Epithelial cell of esophagus (primary cell): ENCODE results near the gene DDX51.

Experiments
- DNase-seq: peaks from one replicate; pipeline ENCODE4 v3.0.0; 2010; ENCODE audit warnings: low read depth
- H3K4me3 ChIP-seq: 2 replicates; pipeline ENCODE4 v1.5.1; 2011; ENCODE audit warnings: mild to moderate bottlenecking, low read length, control low read depth
- TF ChIP-seq, protein P1 (sequence below): IDR thresholded peaks from 2 replicates; pipeline ENCODE4 v1.5.1; 2011; ENCODE audit warnings: low read depth, mild to moderate bottlenecking, low read length, control low read depth, inconsistent platforms; ENCODE audit not compliant: insufficient read depth; ENCODE audit errors: missing control alignments

DDX51 gene

DNA sequence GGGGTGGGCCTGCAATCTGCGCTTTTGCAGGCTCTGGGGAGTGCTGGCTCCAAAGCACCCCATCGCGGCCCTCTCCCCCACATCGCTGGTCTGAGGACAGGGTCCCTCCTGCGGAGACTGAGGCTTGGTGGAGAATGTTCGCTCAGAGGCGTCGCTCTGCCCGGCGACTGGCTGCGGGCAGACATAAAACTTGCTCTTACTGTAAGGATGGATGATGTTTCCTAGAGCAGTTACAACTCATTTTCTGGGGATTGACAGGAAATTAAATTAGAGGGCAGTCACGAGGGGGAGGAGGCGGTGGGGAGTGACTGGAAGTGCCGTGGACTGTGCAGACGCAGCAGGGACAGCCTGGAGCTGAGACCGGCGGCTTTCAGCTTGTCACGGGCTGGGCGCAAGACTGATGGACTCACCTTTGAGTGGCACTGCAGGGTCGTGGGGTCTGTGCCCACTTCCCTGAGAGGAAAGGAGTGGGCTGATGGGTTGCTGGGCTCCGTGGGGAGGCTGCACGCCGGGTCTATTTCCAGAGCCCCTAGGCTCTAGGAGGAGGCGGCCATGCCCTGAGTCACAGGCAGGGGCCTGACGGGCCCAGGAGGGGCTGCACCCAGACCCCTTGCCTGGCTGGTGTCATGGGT is 32.9 kb upstream of the DDX51 start:
- no peak for DNase-seq
- H3K4me3 ChIP-seq = no peak overlapping the region

DNA sequence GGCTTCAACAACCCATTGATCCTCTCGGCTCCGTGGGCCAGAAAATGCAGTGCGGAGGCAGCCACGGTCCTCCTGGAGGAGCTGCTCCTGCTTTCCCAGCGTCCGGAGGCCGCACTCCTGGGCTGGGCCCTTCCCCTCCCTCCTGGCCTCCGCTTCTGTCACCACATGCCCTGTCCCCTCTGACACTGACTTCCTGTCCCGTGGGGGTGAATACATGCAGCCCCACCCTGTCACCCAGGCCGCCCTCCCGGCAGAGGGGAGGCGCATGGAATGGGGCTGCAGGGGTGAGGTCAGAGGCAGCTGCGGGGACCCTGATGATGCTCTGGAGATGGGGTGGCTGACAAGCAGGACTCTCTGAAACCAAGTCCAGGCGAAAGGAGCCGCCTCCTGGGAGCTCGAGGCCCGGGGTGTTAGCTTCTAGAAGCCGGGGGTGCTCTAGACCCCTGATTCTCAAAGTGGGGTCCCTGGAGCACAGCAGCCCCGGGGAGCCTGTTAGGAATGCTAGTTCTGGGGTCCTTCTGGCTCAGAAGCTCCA is 32.3 kb upstream of the DDX51 start:
- DNase-seq = no peak
- TF ChIP-seq, protein P1, sequence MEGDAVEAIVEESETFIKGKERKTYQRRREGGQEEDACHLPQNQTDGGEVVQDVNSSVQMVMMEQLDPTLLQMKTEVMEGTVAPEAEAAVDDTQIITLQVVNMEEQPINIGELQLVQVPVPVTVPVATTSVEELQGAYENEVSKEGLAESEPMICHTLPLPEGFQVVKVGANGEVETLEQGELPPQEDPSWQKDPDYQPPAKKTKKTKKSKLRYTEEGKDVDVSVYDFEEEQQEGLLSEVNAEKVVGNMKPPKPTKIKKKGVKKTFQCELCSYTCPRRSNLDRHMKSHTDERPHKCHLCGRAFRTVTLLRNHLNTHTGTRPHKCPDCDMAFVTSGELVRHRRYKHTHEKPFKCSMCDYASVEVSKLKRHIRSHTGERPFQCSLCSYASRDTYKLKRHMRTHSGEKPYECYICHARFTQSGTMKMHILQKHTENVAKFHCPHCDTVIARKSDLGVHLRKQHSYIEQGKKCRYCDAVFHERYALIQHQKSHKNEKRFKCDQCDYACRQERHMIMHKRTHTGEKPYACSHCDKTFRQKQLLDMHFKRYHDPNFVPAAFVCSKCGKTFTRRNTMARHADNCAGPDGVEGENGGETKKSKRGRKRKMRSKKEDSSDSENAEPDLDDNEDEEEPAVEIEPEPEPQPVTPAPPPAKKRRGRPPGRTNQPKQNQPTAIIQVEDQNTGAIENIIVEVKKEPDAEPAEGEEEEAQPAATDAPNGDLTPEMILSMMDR = no peak
- H3K4me3 ChIP-seq = no peak overlapping the region

More for the DNA sequence above, 32.9 kb upstream of the DDX51 start:
- TF ChIP-seq, protein P1 = no peak

DNA sequence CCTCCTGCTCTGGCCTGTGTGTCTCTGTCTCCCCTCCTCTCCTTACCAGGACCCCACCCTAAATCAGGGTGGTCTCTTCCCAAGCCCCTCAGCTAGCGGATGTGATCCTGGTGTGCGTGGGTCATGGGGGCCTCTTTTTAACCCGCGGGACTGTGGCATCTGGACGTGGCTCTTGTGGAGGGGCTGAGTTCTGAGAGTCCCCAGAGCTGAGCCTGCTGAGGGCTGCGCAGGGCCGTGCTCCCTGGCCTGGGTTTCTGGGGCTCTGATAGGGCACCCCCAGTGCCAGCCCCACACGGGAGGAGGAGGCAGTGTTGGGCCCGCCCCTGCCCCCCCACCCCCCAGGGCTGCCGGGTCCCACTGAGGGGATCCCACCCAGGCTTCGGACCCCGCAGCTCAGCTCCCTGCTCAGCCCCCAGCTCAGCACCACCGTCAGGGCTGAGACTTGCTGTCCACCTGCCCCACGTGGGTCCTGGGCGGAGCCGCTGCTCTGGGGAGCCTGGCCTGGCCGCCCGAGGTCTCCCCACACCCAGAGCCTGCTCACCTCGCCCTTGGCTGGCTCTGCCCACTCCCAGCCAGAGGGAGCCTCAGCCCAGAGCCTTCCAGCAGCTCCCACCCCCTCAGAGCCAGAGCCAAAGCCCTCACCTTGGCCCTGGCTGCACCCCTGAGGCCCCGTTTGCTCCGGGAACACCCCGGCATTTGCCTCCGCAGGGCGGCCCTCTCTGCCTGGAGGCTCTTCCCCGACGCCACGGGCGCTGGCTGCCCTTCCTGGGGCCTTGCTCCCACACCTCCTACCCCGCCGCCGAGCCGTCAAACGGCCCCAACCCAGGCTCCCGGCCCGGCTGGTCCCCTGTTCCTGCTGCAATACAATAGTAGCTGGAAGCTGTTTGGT is 31.6 kb upstream of the DDX51 start:
- DNase-seq = no peak
- no peak overlapping the region for H3K4me3 ChIP-seq
- TF ChIP-seq, protein P1 = no peak

DNA sequence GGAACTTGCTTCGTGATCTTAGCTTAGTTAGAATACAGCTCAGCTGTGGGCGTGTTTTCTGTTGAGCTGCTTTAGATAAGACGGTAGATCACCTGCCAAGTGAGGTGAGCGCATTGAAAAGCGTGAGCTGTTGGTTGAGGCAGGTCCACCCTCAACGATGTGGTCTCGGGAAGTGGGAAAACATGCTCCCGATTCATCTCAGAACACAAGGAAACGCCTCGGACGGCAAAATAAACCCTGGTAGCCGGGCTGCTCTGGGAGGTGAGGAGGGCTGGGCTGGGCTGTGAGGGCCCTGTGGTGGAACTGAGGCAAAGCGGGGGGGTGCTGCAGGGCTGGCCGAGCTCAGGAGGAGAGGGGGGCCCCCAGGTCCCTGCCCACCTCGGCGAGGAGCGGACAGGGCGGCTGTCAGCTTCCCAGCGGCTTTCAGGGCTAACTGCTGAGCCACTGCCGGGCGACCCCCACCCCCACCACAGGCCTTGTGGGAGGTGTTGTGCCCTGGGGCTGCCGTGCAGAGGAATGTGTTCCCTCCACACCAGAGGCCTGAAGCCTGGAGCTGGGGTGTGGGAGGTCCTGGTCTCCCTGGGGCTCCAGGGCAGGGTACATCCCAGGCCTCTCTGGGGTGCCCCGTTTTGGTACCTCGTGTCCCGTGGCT is 30.8 kb upstream of the DDX51 start:
- TF ChIP-seq, protein P1 = no peak
- no peak for DNase-seq
- no peak overlapping the region for H3K4me3 ChIP-seq

DNA sequence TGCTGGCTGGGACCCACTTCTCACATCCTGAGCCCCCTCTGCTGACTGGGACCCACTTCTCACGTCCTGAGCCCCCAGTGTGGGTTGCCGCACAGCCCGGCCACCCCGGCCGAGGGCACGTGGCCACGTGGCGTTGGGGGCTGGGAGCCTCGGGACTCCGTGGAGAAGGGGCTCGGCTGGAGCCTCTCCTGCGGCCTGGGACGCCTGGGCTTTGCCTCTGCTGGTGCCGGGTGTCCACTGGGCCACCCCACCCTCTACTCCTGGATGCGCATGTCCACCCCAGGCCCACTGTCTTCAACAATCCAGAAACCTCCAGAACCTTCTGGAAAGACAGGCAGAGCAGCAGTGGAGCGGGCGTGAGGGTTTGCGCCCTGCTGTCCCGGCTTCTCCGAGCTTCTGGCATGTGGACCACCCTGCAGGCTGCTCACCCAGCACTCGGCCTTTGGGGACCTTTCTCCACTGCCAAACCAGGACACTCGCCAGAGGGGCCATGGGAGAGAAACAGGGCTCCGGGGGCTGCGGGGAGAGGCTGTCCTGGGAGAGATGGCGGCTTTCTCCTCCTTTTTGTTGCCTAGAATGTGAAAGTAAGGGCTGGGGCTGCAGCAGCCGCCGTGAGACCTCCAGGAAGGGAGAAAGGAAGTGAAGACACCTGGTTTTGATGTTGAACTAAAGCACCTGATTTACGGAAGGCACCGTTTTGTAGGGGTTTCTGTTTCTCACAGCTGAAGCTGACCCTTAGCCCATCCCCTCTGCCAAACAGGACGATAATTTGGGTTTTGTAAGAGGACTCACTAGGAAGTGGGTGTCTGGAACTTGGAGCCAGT is 30.1 kb upstream of the DDX51 start:
- no peak for DNase-seq
- H3K4me3 ChIP-seq = no peak overlapping the region
- TF ChIP-seq, protein P1 = no peak
